HG02884 (cell line): Measurements from ENCODE around the gene SLC29A1.

ENCODE experiments used
- ATAC-seq: cut with Tn5 transposase; IDR thresholded peaks from one replicate; pipeline ENCODE4 v1.9.1; 2021; ENCODE audit warnings: mild to moderate bottlenecking, moderate library complexity; ENCODE audit not compliant: unreplicated experiment

Gene SLC29A1

DNA sequence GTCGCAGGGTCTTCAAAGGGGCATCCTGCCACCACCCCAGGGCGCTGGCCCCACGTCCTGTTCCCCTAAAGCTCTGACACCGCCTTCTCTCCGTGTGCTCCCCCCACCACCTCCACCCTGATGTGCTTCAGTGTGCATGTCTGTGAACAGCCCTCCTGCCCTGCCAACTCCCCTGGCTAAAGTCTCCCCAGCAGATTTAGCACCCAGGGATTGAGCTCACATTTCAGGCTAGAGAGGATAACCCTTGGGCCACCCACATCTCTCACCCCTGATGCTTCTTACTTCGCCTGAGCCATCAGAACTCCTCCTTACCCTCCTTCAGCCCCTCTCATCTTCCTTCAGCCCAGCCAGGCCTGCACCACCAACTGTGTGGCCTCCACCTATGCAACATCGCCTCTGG lies 54.4 kb downstream of the SLC29A1 start:
- ATAC-seq: no peak

DNA sequence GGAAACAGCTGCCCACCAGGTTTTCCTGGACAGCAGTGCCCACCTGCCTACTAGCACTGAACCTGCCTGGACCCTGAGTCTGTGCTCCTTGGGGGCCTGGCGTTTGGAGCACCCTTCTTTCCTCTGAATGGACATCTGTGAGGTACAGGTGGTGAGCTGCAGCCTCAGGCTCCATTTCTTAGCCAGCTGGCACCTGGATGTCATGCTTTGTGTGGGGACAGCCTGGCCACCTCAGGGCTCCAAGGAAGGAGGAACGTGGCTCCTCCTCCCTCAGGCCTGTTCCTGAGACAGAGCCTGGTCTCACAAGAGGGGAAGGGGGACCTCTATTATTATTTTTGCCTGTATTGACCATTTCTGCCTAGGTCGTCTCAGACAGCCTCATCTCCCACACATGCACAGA lies 54.9 kb downstream of the SLC29A1 start:
- no peak for ATAC-seq

DNA sequence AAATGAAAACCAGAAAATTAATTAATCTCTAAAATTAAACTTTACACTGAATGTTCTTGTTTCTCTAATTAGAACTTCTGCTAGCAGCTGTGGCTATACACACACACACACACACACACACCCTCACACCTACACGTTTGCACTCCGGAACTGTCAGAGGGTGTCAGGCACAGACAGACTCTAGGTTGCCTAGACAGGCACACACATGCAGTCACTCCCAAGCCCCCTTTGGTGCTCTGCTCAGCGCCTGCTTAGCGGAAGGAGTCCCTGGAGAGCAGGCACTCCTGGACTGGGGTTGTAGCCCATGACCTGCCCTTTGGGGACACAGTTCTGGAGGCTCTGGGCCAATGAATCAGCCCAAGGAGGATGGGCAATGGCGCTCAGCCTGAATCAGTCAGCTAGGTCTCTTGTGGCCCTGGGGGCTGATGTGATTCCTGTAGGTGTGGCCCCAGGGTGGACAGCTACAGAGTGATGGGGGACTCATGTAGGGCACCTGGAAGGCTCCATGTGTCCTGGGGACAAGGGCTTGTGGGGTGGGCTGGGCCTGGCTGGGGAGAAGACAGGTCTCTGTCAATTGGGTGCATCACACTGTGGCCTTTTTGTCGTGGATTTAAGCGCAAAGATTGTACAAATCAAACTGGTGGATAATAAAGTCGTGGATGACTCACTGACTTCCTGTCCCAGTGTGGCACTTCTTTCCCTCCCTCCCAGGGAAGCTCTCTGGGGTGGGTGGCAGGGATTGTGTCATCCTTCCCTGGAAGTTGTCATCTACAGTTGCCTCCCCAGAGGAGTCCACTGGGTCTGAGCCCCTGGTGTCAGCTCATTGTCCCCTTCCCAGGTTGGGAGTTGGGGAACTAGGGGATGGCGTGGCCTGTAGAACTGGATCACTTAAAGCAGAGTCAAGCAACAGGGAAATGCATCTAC lies 55.6 kb downstream of the SLC29A1 start:
- no peak for ATAC-seq
